HG03565 (cell line): ENCODE data around the gene BDKRB2.
"Not testable (repeated sequence)": the region's sequence is repeated elsewhere in the genome, so short reads cannot be mapped to it uniquely, and the experiment has no call there.

Experiments used
- ATAC-seq: cut with Tn5 transposase; IDR thresholded peaks from one replicate; pipeline ENCODE4 v1.9.1; 2021; ENCODE audit warnings: mild to moderate bottlenecking, moderate library complexity; ENCODE audit not compliant: unreplicated experiment

Gene BDKRB2

GRCh38 chr14:96221841-96222240 lies 17.2 kb downstream of the BDKRB2 start:
- ATAC-seq = no peak

- no peak for ATAC-seq
These were observed 19.9 kb downstream of the BDKRB2 start for GRCh38 chr14:96224480-96225096.

- ATAC-seq = no peak
These were observed 20.6 kb downstream of the BDKRB2 start for GRCh38 chr14:96225213-96225612.

- ATAC-seq = no peak
These were observed 21.1 kb downstream of the BDKRB2 start for GRCh38 chr14:96225745-96226151.

GRCh38 chr14:96227428-96227827 lies 22.8 kb downstream of the BDKRB2 start:
- no peak for ATAC-seq

- no peak for ATAC-seq
These were observed 24.7 kb downstream of the BDKRB2 start for GRCh38 chr14:96229315-96229714.

- ATAC-seq = no peak
These were observed 26.4 kb downstream of the BDKRB2 start for GRCh38 chr14:96231056-96231455.

- no peak for ATAC-seq
These were observed 27.0 kb downstream of the BDKRB2 start for GRCh38 chr14:96231526-96232130.

GRCh38 chr14:96232506-96232905 lies 27.9 kb downstream of the BDKRB2 start:
- ATAC-seq = no peak

- no peak for ATAC-seq
These were observed 29.0 kb downstream of the BDKRB2 start for GRCh38 chr14:96233661-96234060.

- no peak for ATAC-seq
These were observed 30.8 kb downstream of the BDKRB2 start for GRCh38 chr14:96235426-96235825.

GRCh38 chr14:96237641-96238040 lies 33.0 kb downstream of the BDKRB2 start:
- no peak for ATAC-seq

- no peak for ATAC-seq
These were observed 34.1 kb downstream of the BDKRB2 start for GRCh38 chr14:96238676-96239265.

- no peak for ATAC-seq
These were observed 35.1 kb downstream of the BDKRB2 start for GRCh38 chr14:96239711-96240141.

- no peak for ATAC-seq
These were observed 36.0 kb downstream of the BDKRB2 start for GRCh38 chr14:96240641-96241040.

- ATAC-seq = no peak
These were observed 37.5 kb downstream of the BDKRB2 start for GRCh38 chr14:96242126-96242525.

- no peak for ATAC-seq
These were observed 39.1 kb downstream of the BDKRB2 start for GRCh38 chr14:96243785-96244184.

- ATAC-seq = not testable (repeated sequence)
These were observed 40.4 kb downstream of the BDKRB2 start for GRCh38 chr14:96245074-96245473.

- no peak for ATAC-seq
These were observed 41.3 kb downstream of the BDKRB2 start for GRCh38 chr14:96245710-96246538.

- ATAC-seq = no peak
These were observed 41.9 kb downstream of the BDKRB2 start for GRCh38 chr14:96246539-96246847.

- no peak for ATAC-seq
These were observed 42.4 kb downstream of the BDKRB2 start for GRCh38 chr14:96247031-96247430.

GRCh38 chr14:96249029-96249428 lies 44.4 kb downstream of the BDKRB2 start:
- no peak for ATAC-seq
